Measurements from ENCODE around the gene TAS2R4.
A peak's percentile ranks its signal among the peaks of the same experiment; 100 is the strongest.
"Not testable (repeated sequence)": the region's sequence is repeated elsewhere in the genome, so short reads cannot be mapped to it uniquely, and the experiment has no call there.

Gene TAS2R4

DNA sequence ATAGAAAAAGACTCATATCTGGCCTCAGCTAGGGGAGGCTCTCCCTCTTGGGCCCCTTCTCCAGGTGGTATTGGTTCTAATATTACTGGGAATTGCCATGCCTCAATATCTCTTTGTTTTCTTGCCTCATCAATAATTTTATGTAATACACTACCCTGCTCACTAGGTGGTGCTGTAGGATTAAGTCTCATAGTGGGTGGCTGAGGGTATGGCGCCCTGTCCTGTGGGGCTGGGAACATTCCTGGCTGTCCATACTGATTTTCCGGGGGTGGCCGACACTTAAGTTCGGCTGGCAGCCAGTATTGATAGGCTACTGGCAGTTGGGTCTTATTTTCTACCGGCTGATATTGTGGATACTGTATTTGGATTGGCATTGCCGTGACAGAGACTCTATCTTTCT lies 21.5 kb upstream of the TAS2R4 start:
- DNase-seq (ENCODE audit: low spot score): no peak
- in situ Hi-C loops (cut with MboI; ENCODE audit: low sequenced_read_pairs, unreplicated experiment): no loop called here
- peak; percentile 30 for TF ChIP-seq CTCF (IDR thresholded peaks at IDR 0.05; ENCODE audit: borderline replicate concordance, control extremely low read depth, extremely low read depth, insufficient read depth, missing control alignments)

DNA sequence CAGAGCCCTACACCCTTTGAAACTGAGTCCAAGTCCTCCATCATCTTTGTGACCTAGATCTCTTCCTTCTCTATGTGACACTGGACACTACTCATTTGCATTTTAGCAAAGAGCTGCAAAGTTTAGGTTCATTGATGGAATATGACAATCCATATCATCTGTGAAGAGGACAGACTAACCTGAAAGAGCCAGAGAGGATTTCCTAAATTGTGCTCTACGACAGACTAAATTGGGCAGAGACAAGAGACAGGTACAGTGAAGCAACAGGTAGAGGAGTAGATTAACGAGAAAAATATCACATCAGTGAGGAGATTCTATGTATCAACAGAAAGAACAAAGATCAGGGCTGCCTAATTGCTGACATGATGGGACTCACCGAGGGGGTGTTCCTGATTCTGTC lies 12.7 kb upstream of the TAS2R4 start, which contains the start of gene TAS2R3:
TAS2R3 (plus strand) TSS at position 301 of the 400 bp plus-strand sequence; CDS start at position 363, 62 bp downstream.
- in situ Hi-C loops (cut with MboI; ENCODE audit: low sequenced_read_pairs, unreplicated experiment): no loop called here
- no peak for DNase-seq (ENCODE audit: low spot score)
- no peak for TF ChIP-seq CTCF (IDR thresholded peaks at IDR 0.05; ENCODE audit: borderline replicate concordance, control extremely low read depth, extremely low read depth, insufficient read depth, missing control alignments)

GRCh38 chr7:141770083-141770583 lies 6.3 kb upstream of the TAS2R4 start:
- DNase-seq (ENCODE audit: low spot score); in situ Hi-C loops (cut with MboI; ENCODE audit: low sequenced_read_pairs, unreplicated experiment): not testable (repeated sequence)

- peak; percentile 75 for DNase-seq (ENCODE audit: low spot score)
- in situ Hi-C loops (cut with MboI; ENCODE audit: low sequenced_read_pairs, unreplicated experiment): no loop called here
- peak; percentile 62 for TF ChIP-seq CTCF (IDR thresholded peaks at IDR 0.05; ENCODE audit: borderline replicate concordance, control extremely low read depth, extremely low read depth, insufficient read depth, missing control alignments)
Observed at GRCh38 chr7:141785706-141786552, 9.5 kb downstream of the TAS2R4 start.

GRCh38 chr7:141788296-141788695 lies 11.8 kb downstream of the TAS2R4 start:
- DNase-seq (ENCODE audit: low spot score): no peak

DNA sequence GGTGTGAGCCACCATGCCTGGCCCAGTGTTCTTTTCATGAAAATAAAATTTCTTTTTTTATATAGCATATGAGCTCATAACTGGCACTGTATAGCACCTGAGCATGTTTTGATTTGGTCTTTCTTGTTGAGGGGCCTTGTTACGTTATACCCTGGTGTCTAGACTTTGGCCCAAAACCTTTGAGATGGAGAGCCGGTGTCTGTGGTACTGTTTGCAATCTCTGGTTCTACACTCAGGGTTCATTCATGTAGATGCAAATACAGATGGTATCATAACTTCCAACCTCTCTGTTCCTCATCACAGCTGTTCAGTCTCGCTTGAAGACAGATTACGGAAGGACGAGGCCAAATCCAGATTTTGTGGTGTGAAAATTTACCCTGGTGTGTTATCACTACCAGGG lies 13.4 kb downstream of the TAS2R4 start, which contains the start of gene TAS2R5:
TAS2R5 (plus strand) TSS at position 301 of the 400 bp plus-strand sequence. CDS start 145 bp downstream, outside the sequence.
- in situ Hi-C loops (cut with MboI; ENCODE audit: low sequenced_read_pairs, unreplicated experiment): no loop called here
- TF ChIP-seq CTCF (IDR thresholded peaks at IDR 0.05; ENCODE audit: borderline replicate concordance, control extremely low read depth, extremely low read depth, insufficient read depth, missing control alignments): no peak
- no peak for DNase-seq (ENCODE audit: low spot score)

More at GRCh38 chr7:141788296-141788695, 11.8 kb downstream of the TAS2R4 start:
- no peak for TF ChIP-seq CTCF (IDR thresholded peaks at IDR 0.05; ENCODE audit: borderline replicate concordance, control extremely low read depth, extremely low read depth, insufficient read depth, missing control alignments)
- in situ Hi-C loops (cut with MboI; ENCODE audit: low sequenced_read_pairs, unreplicated experiment): no loop called here

DNA sequence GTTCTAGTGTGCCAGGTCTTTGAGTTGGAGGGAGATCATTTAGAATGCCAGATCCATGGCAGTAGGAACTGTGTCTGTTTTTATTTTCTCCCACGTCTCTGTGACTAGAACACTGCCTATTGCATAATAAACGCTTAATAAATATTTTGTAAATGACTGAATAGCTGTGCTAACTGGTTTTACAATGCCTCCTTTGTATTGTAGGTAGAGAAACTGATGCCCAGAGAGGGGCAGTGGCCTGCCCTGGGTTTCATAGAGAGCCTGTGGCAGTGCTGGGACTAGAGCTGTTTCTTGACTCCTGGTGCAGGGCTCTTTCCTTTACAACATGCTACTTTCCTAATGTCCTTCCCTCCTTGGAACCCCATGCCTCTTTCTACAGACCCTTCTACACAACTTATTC lies 16.1 kb downstream of the TAS2R4 start:
- no peak for DNase-seq (ENCODE audit: low spot score)
- in situ Hi-C loops (cut with MboI; ENCODE audit: low sequenced_read_pairs, unreplicated experiment): no loop called here
- no peak for TF ChIP-seq CTCF (IDR thresholded peaks at IDR 0.05; ENCODE audit: borderline replicate concordance, control extremely low read depth, extremely low read depth, insufficient read depth, missing control alignments)

Measured in GM13976 (cell line).